ENCODE data around the gene CDON. TPM values are rescaled to one million over a fixed set of nuclear protein-coding genes. Genes with fewer than 3 reads are reported as not detected.

The CDON gene
- total RNA-seq, 1 donor from 2014 or later, result 21.0 TPM

DNA sequence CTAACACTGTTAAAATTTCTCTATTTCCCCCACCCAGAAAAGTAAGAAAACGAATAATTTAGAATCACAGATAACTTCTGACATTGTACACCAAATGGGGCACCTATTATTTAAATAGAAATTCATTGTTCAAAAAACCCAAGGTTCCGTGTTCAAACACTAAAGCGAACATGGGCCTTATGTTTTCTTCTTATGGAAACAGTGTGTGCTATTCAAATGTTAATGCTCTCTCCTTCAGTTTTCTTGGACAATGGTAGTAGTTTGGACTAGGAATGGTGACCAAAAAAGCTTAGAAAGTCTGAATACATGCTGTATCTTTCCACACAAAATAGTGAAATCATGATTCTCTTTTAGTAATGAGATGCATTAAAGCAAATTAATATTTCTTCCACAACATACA is 83.2 kb downstream of the CDON start:
- no peaks in the 10 kb centered on the region for H3K4me1 Mint-ChIP-seq (ENCODE audit: low read depth, unreplicated experiment)
- no peaks in the 10 kb centered on the region for H3K27me3 Mint-ChIP-seq (ENCODE audit: unreplicated experiment)
- no peak overlapping the region for H3K4me3 Mint-ChIP-seq (ENCODE audit: unreplicated experiment)
- DNase-seq, result no peak
- H3K36me3 Mint-ChIP-seq (ENCODE audit: unreplicated experiment), result peaks cover 5% of the 10 kb centered on the region
- TF ChIP-seq, protein P1, sequence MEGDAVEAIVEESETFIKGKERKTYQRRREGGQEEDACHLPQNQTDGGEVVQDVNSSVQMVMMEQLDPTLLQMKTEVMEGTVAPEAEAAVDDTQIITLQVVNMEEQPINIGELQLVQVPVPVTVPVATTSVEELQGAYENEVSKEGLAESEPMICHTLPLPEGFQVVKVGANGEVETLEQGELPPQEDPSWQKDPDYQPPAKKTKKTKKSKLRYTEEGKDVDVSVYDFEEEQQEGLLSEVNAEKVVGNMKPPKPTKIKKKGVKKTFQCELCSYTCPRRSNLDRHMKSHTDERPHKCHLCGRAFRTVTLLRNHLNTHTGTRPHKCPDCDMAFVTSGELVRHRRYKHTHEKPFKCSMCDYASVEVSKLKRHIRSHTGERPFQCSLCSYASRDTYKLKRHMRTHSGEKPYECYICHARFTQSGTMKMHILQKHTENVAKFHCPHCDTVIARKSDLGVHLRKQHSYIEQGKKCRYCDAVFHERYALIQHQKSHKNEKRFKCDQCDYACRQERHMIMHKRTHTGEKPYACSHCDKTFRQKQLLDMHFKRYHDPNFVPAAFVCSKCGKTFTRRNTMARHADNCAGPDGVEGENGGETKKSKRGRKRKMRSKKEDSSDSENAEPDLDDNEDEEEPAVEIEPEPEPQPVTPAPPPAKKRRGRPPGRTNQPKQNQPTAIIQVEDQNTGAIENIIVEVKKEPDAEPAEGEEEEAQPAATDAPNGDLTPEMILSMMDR (IDR thresholded peaks at IDR 0.05; ENCODE audit: partially characterized antibody, unreplicated experiment), result no peak
- H3K27ac Mint-ChIP-seq (ENCODE audit: unreplicated experiment), result no peak overlapping the region
- no peaks in the 10 kb centered on the region for H3K9me3 Mint-ChIP-seq (ENCODE audit: unreplicated experiment)

DNA sequence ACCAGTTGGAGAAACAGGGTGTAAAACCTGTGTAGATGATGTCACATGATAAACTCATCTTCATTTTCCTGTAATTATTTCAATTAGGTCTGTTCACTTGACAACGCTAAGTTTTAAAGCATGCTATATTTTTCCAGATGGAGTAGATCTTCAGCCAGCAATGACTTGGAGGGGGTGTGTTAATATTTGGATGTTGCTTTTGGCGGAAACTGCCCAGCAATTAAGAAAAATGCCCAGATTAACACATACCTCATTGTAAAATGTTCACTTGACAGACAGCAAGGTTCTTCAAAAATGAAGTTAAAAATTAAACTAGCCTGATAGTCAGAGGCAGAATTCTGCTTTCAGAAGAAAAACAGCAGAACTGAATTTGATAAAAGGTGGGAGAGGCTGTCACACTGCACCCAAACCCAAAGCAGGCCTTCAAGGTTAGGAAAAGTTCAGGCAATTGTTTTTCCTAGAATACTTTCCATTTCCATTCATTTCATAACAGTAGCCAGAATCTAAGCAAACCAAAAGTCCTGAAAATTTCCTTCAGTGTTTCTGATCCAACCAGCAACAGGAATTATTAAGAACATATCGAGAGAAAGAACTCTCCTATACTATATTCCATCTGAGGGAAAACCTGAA is 83.8 kb downstream of the CDON start:
- no peak overlapping the region for H3K27ac Mint-ChIP-seq (ENCODE audit: unreplicated experiment)
- TF ChIP-seq, protein P1 (IDR thresholded peaks at IDR 0.05; ENCODE audit: partially characterized antibody, unreplicated experiment), result no peak
- no peak for DNase-seq
- no peaks in the 10 kb centered on the region for H3K4me1 Mint-ChIP-seq (ENCODE audit: low read depth, unreplicated experiment)
- H3K36me3 Mint-ChIP-seq (ENCODE audit: unreplicated experiment), result peaks cover 5% of the 10 kb centered on the region
- H3K27me3 Mint-ChIP-seq (ENCODE audit: unreplicated experiment), result no peaks in the 10 kb centered on the region
- no peak overlapping the region for H3K4me3 Mint-ChIP-seq (ENCODE audit: unreplicated experiment)
- no peaks in the 10 kb centered on the region for H3K9me3 Mint-ChIP-seq (ENCODE audit: unreplicated experiment)

DNA sequence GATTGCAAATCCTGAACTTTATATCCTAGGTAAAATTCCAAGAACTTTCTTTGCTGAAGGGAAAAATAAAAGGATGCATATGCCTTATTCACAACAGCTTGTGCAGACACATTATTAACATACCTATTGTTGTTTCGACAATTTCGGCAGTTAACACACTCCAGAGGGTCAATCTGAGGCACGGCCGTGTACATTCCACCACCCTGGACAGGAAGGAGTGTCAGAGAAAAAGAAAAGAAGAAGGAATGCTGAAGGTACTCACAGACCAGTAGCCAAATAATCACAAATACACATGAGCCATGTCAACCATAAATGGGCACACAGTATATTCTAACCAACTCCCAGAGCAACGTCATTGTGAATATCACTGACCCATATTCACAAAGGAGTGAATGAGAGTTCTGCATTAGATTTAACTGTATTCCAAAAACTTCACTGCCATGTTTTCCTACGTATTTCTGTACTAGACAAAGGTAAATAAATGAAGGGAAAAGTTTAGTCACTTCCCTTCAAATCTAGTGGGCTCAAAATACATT is 84.4 kb downstream of the CDON start:
- TF ChIP-seq, protein P1 (IDR thresholded peaks at IDR 0.05; ENCODE audit: partially characterized antibody, unreplicated experiment), result no peak
- Mint-ChIP-seq H3K9me3 (ENCODE audit: unreplicated experiment) (no peaks in the 10 kb centered on the region), H3K36me3 (ENCODE audit: unreplicated experiment) (peaks cover 5% of the 10 kb centered on the region), H3K4me3 (ENCODE audit: unreplicated experiment) (no peak overlapping the region), H3K27ac (ENCODE audit: unreplicated experiment) (no peak overlapping the region), H3K27me3 (ENCODE audit: unreplicated experiment) (no peaks in the 10 kb centered on the region), H3K4me1 (ENCODE audit: low read depth, unreplicated experiment) (no peaks in the 10 kb centered on the region)
- DNase-seq, result no peak

DNA sequence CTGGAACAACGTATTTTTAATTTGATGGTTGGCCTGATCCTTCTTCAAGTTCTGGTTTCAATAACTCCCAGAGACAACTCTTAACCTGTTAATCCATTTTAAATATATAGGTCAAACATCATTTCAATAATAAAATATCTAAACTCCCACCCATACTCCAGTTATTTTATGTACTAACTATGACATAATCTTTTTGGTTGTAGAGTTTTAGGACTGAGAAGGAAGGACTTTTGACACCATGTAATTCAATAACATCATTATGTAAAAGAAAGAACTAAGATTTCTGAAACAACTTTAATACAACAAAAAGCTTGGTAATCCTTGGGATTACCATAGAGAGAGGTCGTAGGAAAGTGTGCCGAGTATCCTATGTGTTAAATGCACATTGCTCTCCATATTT is 85.3 kb downstream of the CDON start:
- Mint-ChIP-seq H3K36me3 (ENCODE audit: unreplicated experiment) (no peaks in the 10 kb centered on the region), H3K27me3 (ENCODE audit: unreplicated experiment) (no peaks in the 10 kb centered on the region)
- TF ChIP-seq, protein P1 (IDR thresholded peaks at IDR 0.05; ENCODE audit: partially characterized antibody, unreplicated experiment), result no peak

DNA sequence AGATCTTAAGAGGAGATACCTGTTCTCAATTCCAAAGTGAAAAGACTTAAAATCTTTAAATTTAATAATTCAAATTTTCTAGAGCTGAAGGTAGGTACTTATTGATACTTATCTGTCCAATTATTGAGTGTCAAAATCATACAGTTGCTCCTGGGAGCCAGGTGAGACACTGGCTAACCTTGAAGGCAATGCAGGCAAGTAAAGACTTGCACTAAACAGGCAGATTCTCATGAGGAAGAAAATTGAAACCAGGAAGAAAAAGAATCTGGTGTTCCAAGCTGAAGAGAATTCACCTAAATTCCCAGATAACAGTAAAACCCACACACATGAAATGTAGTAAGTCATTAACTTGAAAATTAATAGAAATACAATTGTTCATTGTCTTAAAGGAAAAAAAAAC is 86.5 kb downstream of the CDON start:
- H3K27me3 Mint-ChIP-seq (ENCODE audit: unreplicated experiment), result no peaks in the 10 kb centered on the region
- no peak for DNase-seq
- H3K4me1 Mint-ChIP-seq (ENCODE audit: low read depth, unreplicated experiment), result no peaks in the 10 kb centered on the region
- no peak overlapping the region for H3K4me3 Mint-ChIP-seq (ENCODE audit: unreplicated experiment)
- TF ChIP-seq, protein P1 (IDR thresholded peaks at IDR 0.05; ENCODE audit: partially characterized antibody, unreplicated experiment), result no peak
- H3K9me3 Mint-ChIP-seq (ENCODE audit: unreplicated experiment), result no peaks in the 10 kb centered on the region
- H3K27ac Mint-ChIP-seq (ENCODE audit: unreplicated experiment), result no peak overlapping the region
- H3K36me3 Mint-ChIP-seq (ENCODE audit: unreplicated experiment), result no peaks in the 10 kb centered on the region

More for the DNA sequence above, 85.3 kb downstream of the CDON start:
- H3K9me3 Mint-ChIP-seq (ENCODE audit: unreplicated experiment), result no peaks in the 10 kb centered on the region
- no peaks in the 10 kb centered on the region for H3K4me1 Mint-ChIP-seq (ENCODE audit: low read depth, unreplicated experiment)
- H3K27ac Mint-ChIP-seq (ENCODE audit: unreplicated experiment), result no peak overlapping the region
- H3K4me3 Mint-ChIP-seq (ENCODE audit: unreplicated experiment), result no peak overlapping the region
- no peak for DNase-seq
